Mesenchymal stem cell (in vitro differentiated cells and primary cell): Measurements from ENCODE around the gene DNAH14.

Experiments
- DNase-seq: peaks from one replicate; pipeline ENCODE4 v3.0.0-alpha.2; 2013
- H2AFZ ChIP-seq: one replicate; pipeline ENCODE4 v1.6.1; 2013; ENCODE audit warnings: low read depth, mild to moderate bottlenecking, control low read depth, inconsistent platforms, low read length, moderate library complexity
- H2AK5ac ChIP-seq: 2 replicates; pipeline ENCODE4 v1.6.1; 2013; ENCODE audit warnings: low read length, moderate library complexity, mild to moderate bottlenecking, inconsistent platforms; ENCODE audit not compliant: severe bottlenecking
- H2BK120ac ChIP-seq: one replicate; pipeline ENCODE4 v1.6.1; 2013; ENCODE audit warnings: low read depth, mild to moderate bottlenecking, inconsistent platforms, low read length, moderate library complexity
- H2BK12ac ChIP-seq, 2 experiments: one replicate each; pipeline ENCODE4 v1.6.1; 2013; ENCODE audit warnings: inconsistent platforms in 2 of 2, low read length in 2 of 2, mild to moderate bottlenecking in 2 of 2, moderate library complexity in 2 of 2, control low read depth in 1 of 2
- H2BK15ac ChIP-seq: one replicate; pipeline ENCODE4 v1.6.1; 2013; ENCODE audit warnings: mild to moderate bottlenecking, low read depth, inconsistent platforms; ENCODE audit not compliant: poor library complexity, severe bottlenecking
- H2BK5ac ChIP-seq: 2 replicates; pipeline ENCODE4 v1.6.1; 2013; ENCODE audit warnings: low read depth, mild to moderate bottlenecking, low read length, control low read depth, inconsistent platforms; ENCODE audit not compliant: poor library complexity, severe bottlenecking
- H3K14ac ChIP-seq, 2 experiments: one replicate each; pipeline ENCODE4 v1.6.1; 2013; ENCODE audit warnings: inconsistent platforms in 2 of 2, low read length in 2 of 2, control low read depth in 1 of 2, mild to moderate bottlenecking in 1 of 2, moderate library complexity in 1 of 2
- H3K18ac ChIP-seq, 2 experiments: one replicate each; pipeline ENCODE4 v1.6.1; 2013; ENCODE audit warnings: inconsistent platforms in 2 of 2, low read length in 2 of 2, control low read depth in 1 of 2, low read depth in 1 of 2, mild to moderate bottlenecking in 1 of 2
- H3K23ac ChIP-seq, 2 experiments: one replicate each; pipeline ENCODE4 v1.6.1; 2013; ENCODE audit warnings: inconsistent platforms in 2 of 2, low read length in 2 of 2, mild to moderate bottlenecking in 2 of 2, moderate library complexity in 2 of 2, control low read depth in 1 of 2
- H3K27ac ChIP-seq: 2 replicates; pipeline ENCODE4 v1.5.1; 2013; ENCODE audit warnings: mild to moderate bottlenecking, moderate library complexity, low read length, control low read depth, inconsistent platforms; ENCODE audit not compliant: poor library complexity, severe bottlenecking
- H3K27me3 ChIP-seq, 2 experiments: 2 replicates each; pipeline versions ENCODE4 v1.6.1 to v1.7.0; 2013; ENCODE audit warnings: low read length in 2 of 2, mild to moderate bottlenecking in 2 of 2, moderate library complexity in 2 of 2, control low read depth in 1 of 2, inconsistent platforms in 1 of 2; ENCODE audit not compliant: control insufficient read depth in 1 of 2, insufficient read depth in 1 of 2
- H3K36me3 ChIP-seq, 2 experiments: 2 replicates each; pipeline versions ENCODE4 v1.6.1 to v1.7.0; 2013; ENCODE audit warnings: low read length in 2 of 2, control low read depth in 1 of 2, inconsistent platforms in 1 of 2, low read depth in 1 of 2, mild to moderate bottlenecking in 1 of 2; ENCODE audit not compliant: insufficient read depth in 2 of 2, control insufficient read depth in 1 of 2
- H3K4ac ChIP-seq, 2 experiments: one replicate each; pipeline ENCODE4 v1.6.1; 2013; ENCODE audit warnings: inconsistent platforms in 2 of 2, low read length in 2 of 2, mild to moderate bottlenecking in 2 of 2, moderate library complexity in 2 of 2, control low read depth in 1 of 2, low read depth in 1 of 2
- H3K4me1 ChIP-seq: 2 replicates; pipeline ENCODE4 v1.6.1; 2013; ENCODE audit warnings: low read depth, low read length, control low read depth; ENCODE audit not compliant: control insufficient read depth, insufficient read depth
- H3K4me2 ChIP-seq: 2 replicates; pipeline ENCODE4 v1.6.1; 2013; ENCODE audit warnings: low read length, mild to moderate bottlenecking, inconsistent platforms; ENCODE audit not compliant: poor library complexity, severe bottlenecking
- H3K4me3 ChIP-seq, 2 experiments: 2 replicates each; pipeline versions ENCODE4 v1.5.1 to v1.7.0; 2013; ENCODE audit warnings: low read length in 2 of 2, mild to moderate bottlenecking in 2 of 2, control low read depth in 1 of 2, low read depth in 1 of 2; ENCODE audit not compliant: insufficient read depth in 1 of 2
- H3K79me1 ChIP-seq: replicated peaks from 2 replicates; pipeline ENCODE4 v1.6.1; 2013; ENCODE audit warnings: mild to moderate bottlenecking, control low read depth, low read length, inconsistent platforms; ENCODE audit not compliant: poor library complexity, severe bottlenecking
- H3K9ac ChIP-seq: 2 replicates; pipeline ENCODE4 v1.7.0; 2013; ENCODE audit warnings: mild to moderate bottlenecking, low read length, moderate library complexity
- H3K9me3 ChIP-seq: 2 replicates; pipeline ENCODE4 v1.7.0; 2013; ENCODE audit warnings: mild to moderate bottlenecking, low read length; ENCODE audit not compliant: control insufficient read depth
- H4K8ac ChIP-seq: one replicate; pipeline ENCODE4 v1.6.1; 2013; ENCODE audit warnings: inconsistent platforms, mild to moderate bottlenecking, low read length, moderate library complexity
- H4K91ac ChIP-seq: one replicate; pipeline ENCODE4 v1.6.1; 2013; ENCODE audit warnings: mild to moderate bottlenecking, low read length, inconsistent platforms
- WGBS: methylation state at CpG from one replicate; pipeline ENCODE4 v1.1.7; 2013; ENCODE audit warnings: mixed read lengths; 5-methylcytosine and 5-hydroxymethylcytosine counted together

The DNAH14 gene

GRCh38 chr1:225155555-225155954 lies 226.1 kb downstream of the DNAH14 start:
- H2BK120ac ChIP-seq = no peak overlapping the region
- H2BK12ac ChIP-seq = no peak overlapping the region
- H4K8ac ChIP-seq = no peak overlapping the region
- H3K27ac ChIP-seq = no peak overlapping the region
- no peak overlapping the region for H3K4me3 ChIP-seq
- no peak overlapping the region for H3K4me2 ChIP-seq
- H3K14ac ChIP-seq = no peak overlapping the region
- peaks cover 0 to 3% of the 10 kb centered on the region in 2 experiments for H3K36me3 ChIP-seq
- H3K9ac ChIP-seq = no peak overlapping the region
- no peak overlapping the region for H4K91ac ChIP-seq
- H3K79me1 ChIP-seq = no peaks in the 10 kb centered on the region
- no peak overlapping the region for H2AK5ac ChIP-seq
- WGBS = 93% methylated on average over 1 of the region's 1 CpG
- DNase-seq = no peak
- H2BK5ac ChIP-seq = no peak overlapping the region
- no peak overlapping the region for H2AFZ ChIP-seq
- H2BK15ac ChIP-seq = no peak overlapping the region
- no peak overlapping the region for H3K23ac ChIP-seq
- no peaks in the 10 kb centered on the region for H3K9me3 ChIP-seq
- no peak overlapping the region for H3K4ac ChIP-seq
- no peaks in the 10 kb centered on the region for H3K27me3 ChIP-seq
- H3K4me1 ChIP-seq = no peaks in the 10 kb centered on the region
- H3K18ac ChIP-seq = no peak overlapping the region

- Histone ChIP-seq H3K4ac (no peak overlapping the region), H3K18ac (no peak overlapping the region), H3K27me3 (no peaks in the 10 kb centered on the region), H4K8ac (no peak overlapping the region), H3K4me3 (no peak overlapping the region), H3K14ac (no peak overlapping the region), H2BK12ac (no peak overlapping the region), H2BK5ac (no peak overlapping the region), H3K79me1 (no peaks in the 10 kb centered on the region), H2BK120ac (no peak overlapping the region), H2AK5ac (no peak overlapping the region), H4K91ac (no peak overlapping the region), H3K9me3 (no peaks in the 10 kb centered on the region), H3K27ac (no peak overlapping the region), H2AFZ (no peak overlapping the region), H2BK15ac (no peak overlapping the region), H3K23ac (no peak overlapping the region), H3K4me2 (no peak overlapping the region), H3K4me1 (no peaks in the 10 kb centered on the region), H3K36me3 (peaks cover 0 to 3% of the 10 kb centered on the region in 2 experiments), H3K9ac (no peak overlapping the region)
- 63% methylated on average over 3 of the region's 3 CpGs for WGBS
- DNase-seq = no peak
Observed at GRCh38 chr1:225156254-225156653, 226.8 kb downstream of the DNAH14 start.

GRCh38 chr1:225158291-225158690 lies 228.8 kb downstream of the DNAH14 start:
- WGBS = 97% methylated on average over 4 of the region's 4 CpGs

GRCh38 chr1:225159793-225160192 lies 230.3 kb downstream of the DNAH14 start:
- Histone ChIP-seq H2AK5ac (no peak overlapping the region), H3K27me3 (no peaks in the 10 kb centered on the region), H4K91ac (no peak overlapping the region), H3K79me1 (no peaks in the 10 kb centered on the region), H4K8ac (no peak overlapping the region), H2BK15ac (no peak overlapping the region), H2BK12ac (no peak overlapping the region), H3K4me3 (no peak overlapping the region), H3K23ac (no peak overlapping the region), H3K18ac (no peak overlapping the region), H3K4me2 (no peak overlapping the region), H3K36me3 (no peaks in the 10 kb centered on the region), H3K9ac (no peak overlapping the region), H3K27ac (no peak overlapping the region), H3K9me3 (no peaks in the 10 kb centered on the region), H3K4me1 (no peaks in the 10 kb centered on the region), H2BK120ac (no peak overlapping the region), H3K4ac (no peak overlapping the region), H3K14ac (no peak overlapping the region), H2BK5ac (no peak overlapping the region), H2AFZ (no peak overlapping the region)
- DNase-seq = no peak
- WGBS = no CpG with 5 or more reads among the region's 1 CpG

More at GRCh38 chr1:225158291-225158690, 228.8 kb downstream of the DNAH14 start:
- DNase-seq = no peak
- Histone ChIP-seq H2BK5ac (no peak overlapping the region), H3K4me1 (no peaks in the 10 kb centered on the region), H2AFZ (no peak overlapping the region), H3K9ac (no peak overlapping the region), H3K27ac (no peak overlapping the region), H3K18ac (no peak overlapping the region), H3K79me1 (no peaks in the 10 kb centered on the region), H3K4me3 (no peak overlapping the region), H2BK12ac (no peak overlapping the region), H3K4me2 (no peak overlapping the region), H2BK15ac (no peak overlapping the region), H3K36me3 (no peaks in the 10 kb centered on the region), H3K4ac (no peak overlapping the region), H4K91ac (no peak overlapping the region), H4K8ac (no peak overlapping the region), H2AK5ac (no peak overlapping the region), H3K23ac (no peak overlapping the region), H3K14ac (no peak overlapping the region), H2BK120ac (no peak overlapping the region), H3K27me3 (no peaks in the 10 kb centered on the region), H3K9me3 (no peaks in the 10 kb centered on the region)
